Prostate gland (tissue), 2 donors: ENCODE results near the gene ADARB2. TPM values are rescaled to one million over a fixed set of nuclear protein-coding genes. Genes with fewer than 3 reads are reported as not detected.

Experiments
- DNase-seq: peaks from one replicate; pipeline ENCODE4 v3.0.0-alpha.2; 2019; ENCODE audit warnings: low spot score
- H3K27ac ChIP-seq, 2 donors: fragments of 200-600 bp; sonication (generic); 2 replicates each; pipeline ENCODE4 v1.5.1; 2017 to 2019
- H3K27me3 ChIP-seq: fragments of 200-600 bp; sonication (generic); replicated peaks from 2 replicates; pipeline ENCODE4 v1.5.1; 2019; ENCODE audit not compliant: insufficient read depth
- H3K36me3 ChIP-seq, 2 donors: fragments of 200-600 bp; sonication (generic); 1 replicate in 1 of 2; 2 replicates in 1 of 2; pipeline versions ENCODE4 v1.5.1 to v1.8.1; 2017 to 2019
- H3K4me1 ChIP-seq: fragments of 200-600 bp; sonication (generic); replicated peaks from 2 replicates; pipeline ENCODE4 v1.5.1; 2019
- H3K4me3 ChIP-seq, 2 donors: fragments of 200-600 bp; sonication (generic); 2 replicates each; pipeline ENCODE4 v1.5.1; 2017 to 2019
- H3K9me3 ChIP-seq: fragments of 200-600 bp; sonication (generic); 2 replicates; pipeline ENCODE4 v1.5.1; 2017
- POLR2A ChIP-seq: fragments of 450-650 bp; IDR thresholded peaks from one replicate; pipeline ENCODE4 v1.6.1; 2016; ENCODE audit warnings: antibody characterized with exemption, mild to moderate bottlenecking
- POLR2AphosphoS5 ChIP-seq: sonication (generic); formaldehyde crosslinking; IDR thresholded peaks from one replicate; pipeline ENCODE4 v1.6.1; 2017; ENCODE audit warnings: antibody characterized with exemption
- WGBS: methylation state at CpG from one replicate; pipeline ENCODE4 v1.1.5; 2018; 5-methylcytosine and 5-hydroxymethylcytosine counted together
- intact Hi-C: fragments of 100-400 bp; cut with DNase I; formaldehyde crosslinking; loops from one replicate; pipeline ENCODE4 v1.14.2; 2022
- total RNA-seq, 2 donors: library from RNA; depleted of rRNA; stranded (reverse); fragments of >200 nt; gene quantifications; one replicate each; pipeline ENCODE4 v1.1.0, GENCODE V29; 2016
- TF ChIP-seq, protein P1 (sequence below), 4 experiments: fragments of 200-600 bp in 2 of 4; fragments of 450-650 bp in 2 of 4; sonication (generic) in 2 of 4; IDR thresholded peaks; 1 replicate in 3 of 4; 2 replicates in 1 of 4; pipeline ENCODE4 v1.5.1; 2016 to 2019; ENCODE audit warnings: antibody characterized with exemption in 4 of 4, mild to moderate bottlenecking in 2 of 4, moderate library complexity in 2 of 4

ADARB2 gene
- total RNA-seq, 2 donors from 2014 or later: 0.36 to 10.5 TPM

DNA sequence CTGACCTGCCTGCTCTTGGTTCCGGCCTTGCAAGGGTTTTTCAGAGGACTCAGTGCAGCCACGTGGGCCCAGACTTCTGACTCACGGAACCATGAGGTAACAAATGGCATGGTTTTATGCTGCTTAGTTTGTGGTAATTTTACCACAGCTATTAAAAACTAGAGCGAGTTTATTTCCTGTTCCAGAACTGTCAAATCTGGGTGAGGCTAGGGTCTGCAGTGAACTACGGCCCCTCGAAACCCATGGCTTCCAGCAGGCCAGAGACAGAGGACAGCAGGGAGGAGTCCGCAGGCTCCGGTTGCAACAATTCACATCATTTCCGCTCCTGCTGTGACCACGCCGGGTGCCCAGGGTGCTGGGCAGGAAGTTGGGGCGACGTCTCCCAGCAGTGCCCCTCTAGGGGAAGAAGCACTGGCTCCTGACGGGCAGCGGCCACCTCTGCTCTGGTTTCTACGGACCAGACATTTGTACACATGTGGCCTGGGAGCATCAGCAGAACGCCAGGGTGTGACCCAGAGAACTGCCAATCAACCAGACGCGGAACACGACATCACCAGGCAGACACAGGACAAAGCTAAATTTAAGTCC, 74.8 kb downstream of the ADARB2 start:
- 87% methylated on average over 20 of the region's 20 CpGs for WGBS
- no peaks in the 10 kb centered on the region for H3K27me3 ChIP-seq
- no peak for DNase-seq
- no peaks in the 10 kb centered on the region for H3K4me1 ChIP-seq
- H3K4me3 ChIP-seq: no peak overlapping the region
- H3K27ac ChIP-seq: no peak overlapping the region
- TF ChIP-seq POLR2AphosphoS5 (no peak), POLR2A (no peak)
- TF ChIP-seq, protein P1, sequence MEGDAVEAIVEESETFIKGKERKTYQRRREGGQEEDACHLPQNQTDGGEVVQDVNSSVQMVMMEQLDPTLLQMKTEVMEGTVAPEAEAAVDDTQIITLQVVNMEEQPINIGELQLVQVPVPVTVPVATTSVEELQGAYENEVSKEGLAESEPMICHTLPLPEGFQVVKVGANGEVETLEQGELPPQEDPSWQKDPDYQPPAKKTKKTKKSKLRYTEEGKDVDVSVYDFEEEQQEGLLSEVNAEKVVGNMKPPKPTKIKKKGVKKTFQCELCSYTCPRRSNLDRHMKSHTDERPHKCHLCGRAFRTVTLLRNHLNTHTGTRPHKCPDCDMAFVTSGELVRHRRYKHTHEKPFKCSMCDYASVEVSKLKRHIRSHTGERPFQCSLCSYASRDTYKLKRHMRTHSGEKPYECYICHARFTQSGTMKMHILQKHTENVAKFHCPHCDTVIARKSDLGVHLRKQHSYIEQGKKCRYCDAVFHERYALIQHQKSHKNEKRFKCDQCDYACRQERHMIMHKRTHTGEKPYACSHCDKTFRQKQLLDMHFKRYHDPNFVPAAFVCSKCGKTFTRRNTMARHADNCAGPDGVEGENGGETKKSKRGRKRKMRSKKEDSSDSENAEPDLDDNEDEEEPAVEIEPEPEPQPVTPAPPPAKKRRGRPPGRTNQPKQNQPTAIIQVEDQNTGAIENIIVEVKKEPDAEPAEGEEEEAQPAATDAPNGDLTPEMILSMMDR (IDR thresholded peaks at IDR 0.05): no peak
- intact Hi-C loops: no loop called here
- H3K9me3 ChIP-seq: no peaks in the 10 kb centered on the region
- H3K36me3 ChIP-seq: no peaks in the 10 kb centered on the region

DNA sequence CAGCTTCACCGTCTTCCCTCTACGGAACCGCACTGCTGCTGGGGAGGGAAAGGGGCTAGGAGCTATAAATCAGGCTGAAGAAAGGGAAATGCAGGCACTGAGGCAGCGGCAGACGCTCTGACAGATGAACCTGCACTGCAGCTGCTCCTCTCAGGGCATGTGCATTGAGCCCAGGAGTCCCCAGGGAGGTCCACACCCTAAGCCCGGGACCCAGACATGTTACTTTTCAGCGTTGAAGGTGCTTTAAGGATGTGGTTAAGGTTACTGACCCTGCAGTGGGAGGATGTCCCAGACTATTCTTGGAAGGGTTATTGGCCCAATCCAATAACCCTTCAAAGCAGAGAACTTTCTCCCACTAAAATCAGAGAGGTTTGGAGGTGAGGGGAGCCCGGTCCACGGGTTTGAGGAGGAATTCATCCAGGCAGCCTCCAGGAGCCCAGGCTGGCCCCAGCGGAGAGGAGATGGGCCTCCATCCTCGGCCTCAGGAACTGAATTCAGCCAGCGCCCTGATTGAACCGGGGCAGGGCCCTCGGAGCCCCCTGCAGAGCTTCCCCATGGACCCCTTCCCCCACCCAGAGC, 75.4 kb downstream of the ADARB2 start:
- no peaks in the 10 kb centered on the region for H3K9me3 ChIP-seq
- DNase-seq: no peak
- TF ChIP-seq, protein P1 (IDR thresholded peaks at IDR 0.05): no peak
- no peak for TF ChIP-seq POLR2AphosphoS5
- no peak for TF ChIP-seq POLR2A
- H3K36me3 ChIP-seq: no peaks in the 10 kb centered on the region
- H3K4me1 ChIP-seq: no peaks in the 10 kb centered on the region
- WGBS: 76% methylated on average over 14 of the region's 14 CpGs
- no peak overlapping the region for H3K27ac ChIP-seq
- no peak overlapping the region for H3K4me3 ChIP-seq
- no peaks in the 10 kb centered on the region for H3K27me3 ChIP-seq
- intact Hi-C loops: no loop called here

DNA sequence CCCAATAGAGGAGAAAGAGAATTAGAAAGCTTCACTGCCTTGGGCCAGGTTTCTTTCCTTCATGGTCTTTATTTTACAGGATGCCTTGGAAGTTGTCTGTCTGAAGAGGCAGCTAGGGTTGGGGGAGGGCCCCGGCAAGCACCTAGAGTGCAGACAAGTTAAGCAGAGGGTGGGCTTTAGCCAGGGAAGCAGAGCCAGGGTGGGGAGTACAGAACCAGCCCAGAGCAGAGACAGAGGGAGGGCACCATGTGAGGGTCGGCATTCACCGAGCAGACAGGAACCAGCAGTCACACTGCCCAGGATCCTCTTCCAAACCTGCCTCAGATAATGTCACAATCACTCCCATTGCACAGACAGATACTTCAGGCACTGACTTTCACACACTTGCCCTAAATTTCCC, 75.9 kb downstream of the ADARB2 start:
- no peak for DNase-seq
- Histone ChIP-seq H3K36me3 (no peaks in the 10 kb centered on the region), H3K27me3 (no peaks in the 10 kb centered on the region), H3K9me3 (no peaks in the 10 kb centered on the region), H3K4me3 (no peak overlapping the region), H3K27ac (no peak overlapping the region), H3K4me1 (no peaks in the 10 kb centered on the region)
- intact Hi-C loops: no loop called here
- TF ChIP-seq, protein P1 (IDR thresholded peaks at IDR 0.05): no peak
- TF ChIP-seq POLR2AphosphoS5 (no peak), POLR2A (no peak)
- WGBS: 77% methylated on average over 3 of the region's 3 CpGs

DNA sequence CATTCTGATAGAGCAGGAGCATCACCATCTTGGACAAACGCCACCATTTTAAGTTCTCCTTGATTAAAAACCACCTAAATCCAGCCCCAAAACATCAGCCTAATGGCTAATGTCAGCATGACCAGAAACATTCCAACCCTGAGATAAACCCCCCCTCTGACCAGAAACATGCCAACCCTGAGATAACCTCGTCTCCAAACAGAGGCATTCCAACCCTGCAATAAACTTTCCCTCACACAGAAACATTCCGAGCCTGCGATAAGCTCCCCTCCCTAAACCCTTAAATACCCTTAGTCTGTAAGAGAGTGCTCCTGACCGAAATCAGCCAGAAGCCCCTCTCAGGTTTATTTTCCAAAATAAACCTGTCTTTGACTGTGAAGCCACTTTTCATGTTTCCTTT, 76.5 kb downstream of the ADARB2 start:
- H3K27me3 ChIP-seq: no peaks in the 10 kb centered on the region
- H3K4me3 ChIP-seq: no peak overlapping the region
- intact Hi-C loops: no loop called here
- 52% methylated on average over 5 of the region's 5 CpGs for WGBS
- H3K27ac ChIP-seq: no peak overlapping the region
- DNase-seq: no peak
- TF ChIP-seq POLR2A: no peak
- no peak for TF ChIP-seq POLR2AphosphoS5
- TF ChIP-seq, protein P1 (IDR thresholded peaks at IDR 0.05): no peak
- no peaks in the 10 kb centered on the region for H3K4me1 ChIP-seq
- H3K36me3 ChIP-seq: no peaks in the 10 kb centered on the region
- H3K9me3 ChIP-seq: no peaks in the 10 kb centered on the region

DNA sequence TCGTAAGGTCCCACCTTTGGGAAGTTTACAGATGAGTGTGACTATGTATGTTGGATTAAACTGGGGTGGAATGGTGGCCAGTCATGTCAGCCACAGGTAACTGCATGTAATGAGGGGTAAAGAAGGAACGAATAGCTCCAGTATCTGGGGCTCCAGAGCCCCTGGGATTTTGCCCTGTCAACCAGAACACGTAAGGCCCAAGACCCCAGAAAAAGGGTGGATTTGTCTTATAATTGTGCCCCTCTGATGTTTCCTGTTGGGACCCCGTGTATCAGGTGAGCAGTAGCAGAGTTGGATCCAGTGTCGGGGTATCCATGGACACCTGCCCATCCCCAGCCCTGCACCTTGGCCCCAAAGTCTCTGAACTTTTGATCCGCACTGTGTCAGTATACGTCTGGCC, 76.9 kb downstream of the ADARB2 start:
- Histone ChIP-seq H3K27ac (no peak overlapping the region), H3K27me3 (no peaks in the 10 kb centered on the region), H3K36me3 (no peaks in the 10 kb centered on the region), H3K4me3 (no peak overlapping the region), H3K4me1 (no peaks in the 10 kb centered on the region), H3K9me3 (no peaks in the 10 kb centered on the region)
- intact Hi-C loops: no loop called here
- no peak for TF ChIP-seq POLR2A
- TF ChIP-seq, protein P1 (IDR thresholded peaks at IDR 0.05): no peak
- no peak for TF ChIP-seq POLR2AphosphoS5
- no peak for DNase-seq
- 71% methylated on average over 7 of the region's 7 CpGs for WGBS
